ENCODE results near the gene PSME2. TPM values are rescaled to one million over a fixed set of nuclear protein-coding genes. Genes with fewer than 3 reads are reported as not detected.
A peak's percentile ranks its signal among the peaks of the same experiment; 100 is the strongest.

Gene PSME2
- total and polyA plus RNA-seq, 10 of the 15 experiments (the other 5 are each of a cell fraction or from before 2014, with no cell fraction given): 510 to 3,542 (median 913) TPM

GRCh38 chr14:24160850-24161804 lies 14.7 kb upstream of the PSME2 start, which contains the start of gene IRF9 (continued):
- TF ChIP-seq RELA (IDR thresholded peaks at IDR 0.05; ENCODE audit: borderline replicate concordance, partially characterized antibody): peak; percentile 92
- TF ChIP-seq ATF3 (IDR thresholded peaks at IDR 0.05; ENCODE audit: borderline replicate concordance, extremely low read depth, low read depth, low read length): peak; percentile 92
- TF ChIP-seq BCLAF1 (IDR thresholded peaks at IDR 0.05): no peak
- no peak for TF ChIP-seq PAX8 (IDR thresholded peaks at IDR 0.05)
- TF ChIP-seq ZBTB4 (CRISPR knock-in tag; IDR thresholded peaks at IDR 0.05): no peak
- peak; percentile 62; the same call in 1 of the 2 replicates for TF ChIP-seq SMC3 (IDR thresholded peaks at IDR 0.05; ENCODE audit: borderline replicate concordance, low read length)
- TF ChIP-seq ETV6 (conservative IDR thresholded peaks at IDR 0.05 in 1 of 2, IDR thresholded peaks at IDR 0.05 in 1 of 2; ENCODE audit: borderline replicate concordance in 1 of 2, low read depth in 1 of 2): peak in 1 of 2 experiments; percentile 34; a peak in 1 of 4 replicates
- TF ChIP-seq GATAD2B (conservative IDR thresholded peaks at IDR 0.05; ENCODE audit: low read depth): 0 out of 2 replicates have a peak, but pooled peaks have one; percentile 41
- TF ChIP-seq BHLHE40 (IDR thresholded peaks at IDR 0.05; ENCODE audit: borderline replicate concordance in 1 of 2, low read depth in 2 of 2, low read length in 1 of 2): peak; percentile 70 to 73; a peak in 3 of 4 replicates
- TF ChIP-seq YBX1 (IDR thresholded peaks at IDR 0.05): no peak
- TF ChIP-seq STAT3 (IDR thresholded peaks at IDR 0.05; ENCODE audit: low read depth, low read length): peak; percentile 100
- TF ChIP-seq NRF1 (conservative IDR thresholded peaks at IDR 0.05; ENCODE audit: low read depth, low read length): no peak
- peak; percentile 84 for TF ChIP-seq IKZF1 (conservative IDR thresholded peaks at IDR 0.05)
- peak; percentile 66; the same call in 1 of the 2 replicates for TF ChIP-seq CHD2 (IDR thresholded peaks at IDR 0.05; ENCODE audit: borderline replicate concordance, low read depth, low read length)
- TF ChIP-seq SMAD5 (IDR thresholded peaks at IDR 0.05; ENCODE audit: low read depth): peak; percentile 94; the same call in 1 of the 2 replicates
- peak; percentile 48 for TF ChIP-seq SP1 (IDR thresholded peaks at IDR 0.05; ENCODE audit: low read depth, low read length)
- peak; percentile 55; the same call in 1 of the 2 replicates for TF ChIP-seq PAX5 (IDR thresholded peaks at IDR 0.05; ENCODE audit: borderline replicate concordance, low read depth, low read length)
- TF ChIP-seq SREBF1 (IDR thresholded peaks at IDR 0.05; ENCODE audit: low read length): no peak
- peak; percentile 76; the same call in 1 of the 2 replicates for TF ChIP-seq CBFB (IDR thresholded peaks at IDR 0.05; ENCODE audit: low read depth)
- TF ChIP-seq PKNOX1 (IDR thresholded peaks at IDR 0.05): peak; percentile 59
